HTERT RPE-1 (cell line): ENCODE results near the gene KIAA1217.

Source experiments
- in situ Hi-C: fragments of 300-500 bp; cut with MboI; formaldehyde crosslinking; loops from 4 replicates; pipeline ENCODE4 v1.14.3; 2020; ENCODE audit warnings: low sequenced_read_pairs

Gene KIAA1217

GRCh38 chr10:24207341-24207740, 1.6 kb upstream of the KIAA1217 start:
- in situ Hi-C loops: no loop called here

- in situ Hi-C loops: no loop called here
These were observed 942 bp upstream of the KIAA1217 start for GRCh38 chr10:24207781-24208611.

DNA sequence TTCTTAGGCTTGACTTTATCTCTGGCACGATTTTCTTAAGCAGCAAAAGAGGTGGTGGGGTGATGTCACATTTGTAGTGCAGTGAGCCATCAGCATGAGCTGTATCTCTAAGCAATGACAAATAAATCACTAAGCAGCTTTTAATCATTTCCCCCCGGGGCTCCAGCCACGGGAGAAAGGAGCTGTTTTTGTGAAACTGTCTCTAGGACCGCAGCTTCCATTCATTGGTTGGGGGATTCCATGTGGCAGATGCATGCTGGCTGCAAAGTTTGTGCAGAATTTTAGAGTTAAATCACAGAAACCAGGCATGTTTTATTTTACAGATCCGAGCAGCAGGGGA, 464 bp downstream of the KIAA1217 start:
- in situ Hi-C loops: no loop called here

- in situ Hi-C loops: no loop called here
These were observed 1.1 kb downstream of the KIAA1217 start for GRCh38 chr10:24209946-24210491.

DNA sequence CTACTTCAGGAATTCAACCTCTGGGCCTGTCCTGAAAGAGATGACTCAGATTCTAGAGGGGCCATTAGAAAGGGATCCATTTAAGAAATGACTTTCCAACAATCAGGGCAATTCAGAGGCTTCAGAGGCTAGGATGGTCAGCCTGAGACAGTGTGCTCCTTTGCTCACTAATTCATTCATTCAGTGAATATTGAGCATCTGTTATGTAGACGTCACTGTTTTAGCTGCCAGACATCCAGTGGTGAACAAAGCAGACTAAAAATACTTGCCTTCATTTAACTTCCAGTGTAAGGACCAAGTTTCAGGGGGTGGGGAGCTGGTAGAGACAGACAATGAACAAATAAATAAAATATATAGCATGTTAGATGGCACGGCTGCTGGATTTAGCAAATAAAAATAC, 1.6 kb downstream of the KIAA1217 start:
- in situ Hi-C loops: no loop called here

DNA sequence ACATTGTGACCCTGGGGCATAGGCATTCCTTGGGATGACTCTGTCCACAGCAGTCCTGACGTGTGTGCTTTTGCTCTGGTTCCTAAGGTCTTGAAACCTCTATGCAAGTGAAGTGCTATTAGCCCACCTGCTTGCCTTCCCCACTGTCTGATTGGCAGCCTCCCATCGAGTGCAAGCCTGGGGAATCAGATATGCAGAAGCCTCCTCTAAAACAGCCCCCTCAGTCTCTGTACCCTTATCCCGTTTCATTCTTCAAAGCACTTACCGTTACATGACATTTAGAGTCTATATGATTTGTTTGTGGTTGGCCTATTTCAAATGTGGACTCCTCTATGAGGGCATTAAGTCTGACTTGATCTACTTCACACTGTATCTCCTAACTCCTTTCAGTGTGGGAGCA, 4.3 kb downstream of the KIAA1217 start:
- in situ Hi-C loops: no loop called here

DNA sequence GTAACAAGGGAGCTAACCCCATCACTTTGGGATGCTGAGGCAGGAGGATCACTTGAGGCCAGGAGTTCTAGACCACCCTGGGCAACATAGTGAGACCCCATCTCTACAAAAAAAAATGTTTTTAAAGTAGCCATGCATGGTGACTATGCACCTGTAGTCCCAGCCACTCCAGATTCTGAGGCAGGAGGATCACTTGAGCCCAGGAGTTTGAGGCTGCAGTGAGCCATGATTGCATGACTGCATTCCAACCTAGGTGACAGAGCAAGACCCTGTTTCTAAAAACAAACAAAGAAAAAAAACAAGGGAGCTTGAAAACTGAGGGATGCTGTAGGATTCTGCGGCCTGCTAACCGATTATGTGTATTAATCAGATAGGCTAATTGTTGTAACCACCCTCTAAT, 4.9 kb downstream of the KIAA1217 start:
- in situ Hi-C loops: no loop called here

DNA sequence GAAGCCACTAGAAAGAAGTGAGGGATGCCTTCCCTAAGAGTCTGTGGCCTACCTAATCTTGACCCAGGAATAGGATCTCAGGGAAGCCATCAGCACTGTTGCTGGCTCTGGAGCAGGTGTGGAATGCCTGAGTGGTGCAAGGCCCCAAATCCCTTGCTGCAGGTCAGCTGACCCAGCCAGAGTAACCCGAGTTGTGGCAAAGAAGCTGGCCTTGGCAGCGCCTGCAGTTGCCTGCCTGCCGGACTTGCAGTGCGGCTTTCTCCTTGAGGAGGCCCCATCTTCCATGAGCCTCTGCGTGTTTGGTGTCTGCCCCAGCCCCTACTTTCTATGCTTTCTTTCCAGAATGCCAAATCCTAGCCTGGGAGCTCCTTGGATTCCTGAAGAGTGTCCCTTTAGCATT, 5.8 kb downstream of the KIAA1217 start:
- in situ Hi-C loops: no loop called here

DNA sequence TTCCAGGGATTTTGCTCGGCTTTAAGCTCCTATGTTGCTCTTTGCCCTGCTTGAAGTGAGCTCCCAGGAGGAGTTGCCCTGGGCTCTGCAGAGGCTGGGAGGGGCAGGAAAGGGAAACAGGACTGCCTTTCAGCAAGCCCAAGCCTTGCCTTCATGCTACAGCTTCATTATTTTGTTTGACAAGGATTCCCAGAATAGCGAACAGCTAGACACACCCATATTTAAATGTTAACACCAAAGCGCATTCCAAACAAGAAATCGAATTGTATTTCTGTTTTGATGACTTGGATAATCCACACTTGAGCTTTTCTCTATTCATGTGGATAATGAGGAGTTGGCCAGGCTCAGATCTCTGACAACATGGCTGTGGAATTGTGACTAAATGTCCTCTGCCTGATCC, 6.3 kb downstream of the KIAA1217 start:
- in situ Hi-C loops: no loop called here

DNA sequence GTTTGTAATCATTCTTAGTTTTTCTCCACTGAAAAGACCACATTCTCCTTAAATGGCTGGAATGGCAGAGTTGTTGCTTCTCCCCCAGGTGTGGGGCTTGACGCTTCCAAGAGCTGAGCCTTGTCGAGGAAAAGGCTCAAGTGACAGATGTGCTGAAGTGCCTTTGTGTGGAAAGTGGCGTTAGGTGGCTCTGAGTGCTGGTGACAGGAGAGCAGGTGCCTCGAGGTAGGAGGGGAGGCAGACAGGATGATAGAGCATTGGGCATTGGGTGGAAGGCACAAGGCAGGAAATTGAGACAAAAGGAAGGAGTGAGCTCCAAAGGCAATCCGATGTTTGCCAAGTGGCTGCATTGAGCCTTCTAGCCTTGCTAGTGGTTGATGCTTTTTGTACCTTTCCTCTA, 6.7 kb downstream of the KIAA1217 start:
- in situ Hi-C loops: no loop called here

DNA sequence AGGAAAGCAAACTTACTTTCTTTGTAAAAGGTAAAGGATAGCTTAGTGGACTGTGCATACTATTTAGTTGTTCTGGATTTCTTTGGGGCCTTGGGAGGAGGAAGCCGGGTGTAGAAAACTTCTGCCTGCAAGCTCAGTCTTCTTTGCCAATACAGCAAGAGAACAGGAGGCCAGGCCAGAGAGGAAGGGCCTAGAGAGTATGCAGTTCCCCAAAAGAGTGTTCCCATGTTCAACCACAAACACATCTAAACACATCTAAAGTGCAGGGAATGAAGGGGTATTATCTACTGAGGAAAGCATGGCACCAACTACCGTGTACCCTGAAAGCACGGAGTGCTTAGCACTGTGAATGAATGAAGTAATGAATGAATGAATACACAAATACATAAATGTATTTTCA, 11.0 kb downstream of the KIAA1217 start:
- in situ Hi-C loops: no loop called here

GRCh38 chr10:24223341-24223740, 14.4 kb downstream of the KIAA1217 start:
- in situ Hi-C loops: no loop called here

- in situ Hi-C loops: no loop called here
These were observed 15.0 kb downstream of the KIAA1217 start for GRCh38 chr10:24223953-24224352.

DNA sequence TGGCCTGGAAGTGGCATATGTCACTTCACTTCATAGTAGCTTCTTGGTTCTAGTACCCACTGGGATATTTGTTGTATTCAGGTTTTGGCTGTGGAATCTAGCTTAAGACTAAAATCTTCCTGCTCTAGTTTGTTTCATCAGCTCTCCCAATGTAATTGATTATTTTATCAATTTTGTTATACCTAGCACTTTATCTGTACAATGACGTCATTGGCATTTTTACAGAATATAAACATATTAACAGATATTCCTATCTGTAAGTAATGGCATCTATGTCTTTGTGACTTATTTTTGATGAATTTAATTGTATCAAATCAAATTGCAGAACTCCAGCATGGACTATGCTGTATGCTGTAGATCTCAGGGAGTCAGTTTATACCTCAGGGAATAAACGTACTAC, 19.7 kb downstream of the KIAA1217 start:
- in situ Hi-C loops: no loop called here

DNA sequence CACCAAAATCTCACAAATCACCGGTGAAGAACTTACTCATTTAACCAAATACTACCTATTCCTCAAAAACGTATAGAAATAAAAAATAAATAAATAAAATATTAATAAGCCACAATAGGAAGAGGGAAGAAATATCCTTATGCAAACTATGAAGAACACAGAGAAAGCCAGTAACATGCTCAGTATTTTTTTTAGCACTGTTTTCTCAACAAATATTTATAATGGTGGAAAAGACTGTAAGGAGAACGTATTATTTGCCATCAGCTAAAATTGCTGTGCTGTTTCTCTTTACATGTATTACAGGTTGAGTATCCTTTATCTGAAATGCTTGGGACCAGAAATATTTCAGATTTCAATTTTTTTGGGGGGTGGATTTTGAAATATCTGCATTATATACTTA, 21.0 kb downstream of the KIAA1217 start:
- in situ Hi-C loops: no loop called here

DNA sequence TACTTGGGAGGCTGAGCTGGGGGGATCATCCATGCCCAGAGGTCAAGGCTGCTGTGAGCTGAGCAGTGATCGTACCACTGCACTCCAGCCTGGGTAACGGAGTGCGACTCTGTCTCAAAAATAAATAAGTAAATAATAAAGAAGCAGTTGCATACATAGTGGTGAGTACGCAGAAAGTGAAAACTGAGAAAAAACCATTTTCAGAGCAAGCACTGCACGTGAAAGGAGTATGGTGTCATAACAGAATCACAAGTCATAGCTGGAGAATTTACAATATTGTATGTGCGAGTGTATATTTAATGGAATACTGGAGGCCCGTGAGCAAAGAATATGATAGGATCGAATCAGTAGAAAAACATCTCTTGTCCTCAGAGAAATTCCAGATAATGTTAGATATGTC, 22.3 kb downstream of the KIAA1217 start:
- in situ Hi-C loops: no loop called here

DNA sequence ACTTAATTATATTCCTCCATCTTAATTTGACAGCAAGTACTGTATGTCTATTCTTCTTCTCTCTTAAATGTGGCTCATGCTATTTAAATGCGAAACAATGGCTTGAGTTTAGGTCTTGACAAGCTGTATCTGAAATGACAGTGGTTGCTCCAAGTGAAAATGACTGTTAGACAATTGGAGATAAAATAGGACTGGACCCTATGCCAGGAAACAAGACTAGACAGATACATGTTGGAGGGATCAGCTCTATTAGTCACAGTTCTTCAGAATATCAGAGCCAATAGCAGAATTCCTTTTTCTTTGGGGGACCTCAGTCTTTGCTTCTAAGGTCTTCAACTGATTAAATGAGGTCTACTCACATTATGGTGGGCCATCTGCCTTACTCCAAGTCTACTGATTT, 25.8 kb downstream of the KIAA1217 start:
- in situ Hi-C loops: no loop called here

DNA sequence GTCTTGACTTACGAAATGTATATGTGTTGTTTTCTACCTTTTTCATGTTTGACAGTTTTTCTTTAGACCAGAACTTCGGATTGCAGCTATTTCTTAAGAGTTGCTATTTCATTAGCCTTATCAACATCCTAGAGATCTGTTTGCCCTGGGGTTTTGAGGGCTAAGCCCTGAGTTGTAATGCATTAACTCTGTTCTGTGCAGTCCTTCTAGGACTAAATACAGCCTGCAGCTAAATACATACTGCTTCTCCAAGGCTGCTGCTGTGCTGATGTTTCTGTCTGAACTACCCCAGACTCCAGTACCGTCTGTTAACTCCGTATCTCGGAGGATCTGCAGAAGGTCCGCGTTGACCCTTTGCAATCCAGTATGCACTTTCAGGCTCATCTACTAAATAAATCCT, 26.5 kb downstream of the KIAA1217 start:
- in situ Hi-C loops: no loop called here

DNA sequence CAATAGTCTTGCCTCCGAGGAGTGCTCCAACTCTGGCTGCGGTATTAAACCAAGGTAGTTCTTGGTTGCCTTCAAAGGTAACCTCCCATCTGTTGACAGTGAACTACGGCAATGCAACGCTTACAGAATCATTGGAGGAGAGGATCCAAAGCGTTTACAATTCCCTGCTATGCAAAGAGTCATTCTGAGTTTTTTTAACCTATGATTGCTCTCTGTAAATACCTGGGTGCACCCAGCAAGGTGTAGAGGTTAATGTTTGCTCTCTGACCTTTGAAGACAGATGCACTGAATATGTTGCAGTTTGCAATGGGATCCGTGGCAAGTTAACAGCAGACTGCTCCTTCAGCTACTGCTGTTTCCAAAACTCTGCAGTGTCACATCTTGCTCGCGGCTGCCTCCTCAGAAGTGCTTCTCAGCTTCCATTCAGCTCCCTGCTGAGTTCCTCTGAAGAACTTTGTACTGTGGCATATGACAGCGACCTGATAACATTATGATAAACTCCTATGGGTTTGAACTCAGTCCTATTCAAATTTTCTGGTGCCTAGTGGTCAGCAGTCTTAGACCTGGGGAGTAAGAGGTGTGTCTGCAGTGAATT, 29.0 kb downstream of the KIAA1217 start:
- in situ Hi-C loops: no loop called here

- in situ Hi-C loops: no loop called here
These were observed 29.7 kb downstream of the KIAA1217 start for GRCh38 chr10:24238519-24239247.

GRCh38 chr10:24239289-24240040, 30.5 kb downstream of the KIAA1217 start:
- in situ Hi-C loops: no loop called here
